Activated CD4-positive, alpha-beta T cell treated with anti-CD3 and anti-CD28 coated beads, Interleukin-2, Interleukin-4, amounts not matched to agents 100 ng/mL and 50 ng/mL, durations not matched to agents 16 hours and 8 hours (primary cell): Measurements from ENCODE around the gene KRTAP4-8.
"Not testable (repeated sequence)": the region's sequence is repeated elsewhere in the genome, so short reads cannot be mapped to it uniquely, and the experiment has no call there.

ENCODE experiments used
- DNase-seq: peaks from one replicate; pipeline ENCODE4 v3.0.0-alpha.2; 2020; ENCODE audit warnings: low spot score

KRTAP4-8 gene

DNA sequence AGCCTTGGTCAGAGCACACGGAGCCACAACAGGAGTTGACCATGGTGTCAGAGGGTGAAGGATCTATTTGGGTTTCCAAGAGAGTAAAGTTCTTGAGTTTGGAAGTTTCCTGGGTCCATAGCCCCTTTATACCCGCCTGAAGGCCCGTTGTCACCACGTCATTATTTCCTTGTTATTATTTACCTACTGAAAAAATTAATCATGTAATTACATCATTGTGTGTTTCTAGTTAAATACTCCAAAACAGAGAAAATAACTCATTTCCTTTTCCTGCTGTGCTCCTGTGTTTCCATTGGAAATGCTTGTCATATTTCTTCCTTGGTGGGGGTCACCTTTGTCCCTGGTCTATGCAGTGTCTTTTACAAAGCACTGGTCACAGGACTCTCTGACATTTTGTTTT is at the start of gene KRTAP4-8:
KRTAP4-8 (minus strand) TSS at position 101 of the 400 bp plus-strand sequence; CDS start at position 43, 58 bp downstream.
- DNase-seq, result no peak

- DNase-seq, result no peak
These were observed 47.3 kb upstream of the KRTAP4-8 start for GRCh38 chr17:41145261-41145660.

- no peak for DNase-seq
These were observed 46.9 kb upstream of the KRTAP4-8 start for GRCh38 chr17:41144846-41145245.

DNA sequence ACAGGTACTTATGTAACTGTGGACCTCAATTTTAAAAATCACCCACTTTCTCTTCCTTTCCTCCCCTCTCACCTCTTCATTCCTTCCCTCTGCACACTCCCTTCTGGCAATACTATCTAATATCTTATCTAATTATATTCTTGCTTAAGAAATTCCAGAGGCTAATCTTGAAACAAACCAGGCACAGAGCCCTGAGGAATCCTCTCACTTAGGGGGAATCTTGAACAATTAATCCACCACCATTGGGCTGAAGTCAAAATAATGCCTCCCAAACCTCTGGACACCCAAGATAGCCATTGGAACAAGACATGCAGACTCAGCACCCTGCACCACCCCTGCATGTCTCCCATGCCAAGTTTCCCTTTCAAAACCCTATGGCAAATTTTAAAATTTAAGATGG is 43.4 kb upstream of the KRTAP4-8 start:
- no peak for DNase-seq

GRCh38 chr17:41140360-41141131 is 42.6 kb upstream of the KRTAP4-8 start, which contains the start of gene KRTAP4-6:
Gene KRTAP4-6, minus strand, starts transcription at chr17:41140544. Its CDS starts 57 bp downstream, at chr17:41140487.
- DNase-seq, result no peak

GRCh38 chr17:41139865-41140264 is 41.9 kb upstream of the KRTAP4-8 start:
- DNase-seq, result not testable (repeated sequence)

DNA sequence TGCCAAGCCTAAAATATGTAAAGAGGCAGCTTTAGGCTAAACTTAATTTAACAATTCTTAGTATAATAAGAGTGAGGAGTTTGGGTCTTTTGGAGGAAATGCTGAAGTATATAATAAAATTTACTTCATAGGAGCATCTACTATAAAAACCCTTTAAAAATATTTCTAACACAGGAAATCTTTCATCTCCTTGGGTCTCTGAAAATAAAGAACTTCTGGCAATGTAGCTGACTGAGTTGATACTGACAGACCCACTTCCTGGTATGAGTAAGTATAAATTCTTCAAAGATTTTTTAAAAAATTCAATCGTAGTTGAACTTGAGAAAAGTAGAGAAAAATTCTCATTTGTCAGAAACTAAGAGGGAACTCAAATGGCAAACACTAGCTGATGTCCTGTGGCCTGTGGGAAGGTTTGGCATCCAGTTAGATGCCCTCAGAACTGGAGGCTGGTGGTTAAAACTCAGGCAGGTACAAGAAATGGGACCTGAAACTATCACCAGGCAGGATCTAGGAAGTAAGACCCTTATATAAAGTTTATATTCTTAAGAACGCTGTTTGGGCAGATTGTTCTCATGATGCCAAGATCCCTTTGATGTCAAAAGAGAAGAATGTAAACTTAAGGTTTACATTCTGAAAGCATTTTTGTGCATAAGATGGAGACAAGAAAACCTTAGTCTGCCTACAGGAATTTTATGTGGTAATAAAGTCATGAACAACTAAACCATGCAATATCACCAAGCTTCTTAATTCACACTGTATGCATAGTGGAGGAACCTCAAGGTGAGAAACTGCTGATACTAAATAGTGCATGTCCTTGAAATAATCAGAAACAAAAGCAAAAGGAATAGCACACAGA is 36.2 kb upstream of the KRTAP4-8 start:
- no peak for DNase-seq

- no peak for DNase-seq
These were observed 34.0 kb upstream of the KRTAP4-8 start for GRCh38 chr17:41131979-41132378.

DNA sequence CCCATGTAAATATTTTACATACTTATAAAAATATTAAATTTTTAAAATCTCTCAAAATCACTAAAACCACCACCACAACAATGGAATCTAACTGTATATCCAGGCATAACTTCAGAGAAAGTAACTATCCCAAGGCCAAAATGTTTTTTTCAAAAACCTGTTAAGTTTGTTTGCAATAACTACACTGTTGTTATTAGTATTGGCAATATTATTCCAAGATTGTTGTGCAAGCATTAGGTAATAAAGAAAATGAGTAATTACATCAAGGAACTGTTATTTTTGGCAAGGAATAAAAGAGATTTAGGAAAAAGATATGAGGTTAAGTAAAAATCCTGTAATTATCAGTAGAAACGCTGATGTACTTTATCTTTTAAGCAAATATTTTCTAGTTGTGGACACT is 29.4 kb upstream of the KRTAP4-8 start:
- no peak for DNase-seq

GRCh38 chr17:41126412-41126811 is 28.5 kb upstream of the KRTAP4-8 start:
- DNase-seq, result no peak

DNA sequence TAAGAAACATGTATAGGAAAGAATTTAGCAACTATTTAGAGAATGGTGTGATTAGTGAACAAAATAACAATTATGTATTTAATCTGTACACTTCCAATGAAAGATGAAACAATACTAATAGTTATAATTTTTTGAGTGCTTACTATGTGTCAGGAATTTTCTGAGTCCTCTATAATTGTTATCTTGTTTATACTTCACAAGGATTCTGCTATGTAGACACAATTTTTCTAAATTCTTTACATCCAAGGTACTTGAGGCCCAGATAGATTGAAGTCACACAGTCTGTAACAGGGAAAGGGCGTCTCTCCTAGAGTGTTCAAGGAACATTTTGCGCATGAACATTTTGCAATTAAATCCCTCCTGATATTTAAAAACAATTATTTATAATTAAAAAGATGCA is 27.1 kb upstream of the KRTAP4-8 start:
- DNase-seq, result no peak

- DNase-seq, result not testable (repeated sequence)
These were observed 26.0 kb upstream of the KRTAP4-8 start, which contains the start of gene KRTAP4-12 for GRCh38 chr17:41123991-41124371. Gene KRTAP4-12, minus strand, starts transcription at chr17:41124182. Its CDS starts 60 bp downstream, at chr17:41124122.

DNA sequence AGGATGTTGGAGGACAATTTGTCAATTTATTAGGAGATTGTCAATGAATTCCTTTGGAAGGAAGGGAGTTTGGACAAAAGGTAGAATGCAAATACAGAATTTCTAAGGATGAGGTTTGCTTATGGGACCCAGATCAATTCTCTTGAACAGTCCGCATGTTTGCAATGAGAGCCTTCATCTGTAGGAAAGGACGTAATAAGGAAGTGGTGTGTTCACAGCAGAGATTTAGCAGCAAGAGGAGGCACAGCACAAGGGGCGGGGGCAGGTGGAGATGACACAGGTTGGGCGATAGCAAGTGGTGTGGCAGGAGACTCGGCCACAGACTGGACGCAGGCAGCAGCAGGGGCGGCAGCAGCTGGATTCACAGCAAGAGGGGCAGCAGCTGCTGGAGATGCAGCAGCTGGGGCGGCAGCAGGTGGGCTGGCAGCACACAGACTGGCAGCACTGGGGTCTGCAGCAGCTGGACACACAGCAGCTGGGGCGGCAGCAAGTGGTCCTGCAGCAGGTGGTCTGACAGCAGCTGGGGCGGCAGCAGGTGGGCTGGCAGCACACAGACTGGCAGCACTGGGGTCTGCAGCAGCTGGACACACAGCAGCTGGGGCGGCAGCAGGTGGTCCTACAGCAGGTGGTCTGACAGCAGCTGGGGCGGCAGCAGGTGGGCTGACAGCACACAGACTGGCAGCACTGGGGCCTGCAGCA is 25.5 kb upstream of the KRTAP4-8 start:
- DNase-seq, result not testable (repeated sequence)

GRCh38 chr17:41121742-41122141 is 23.8 kb upstream of the KRTAP4-8 start:
- no peak for DNase-seq

DNA sequence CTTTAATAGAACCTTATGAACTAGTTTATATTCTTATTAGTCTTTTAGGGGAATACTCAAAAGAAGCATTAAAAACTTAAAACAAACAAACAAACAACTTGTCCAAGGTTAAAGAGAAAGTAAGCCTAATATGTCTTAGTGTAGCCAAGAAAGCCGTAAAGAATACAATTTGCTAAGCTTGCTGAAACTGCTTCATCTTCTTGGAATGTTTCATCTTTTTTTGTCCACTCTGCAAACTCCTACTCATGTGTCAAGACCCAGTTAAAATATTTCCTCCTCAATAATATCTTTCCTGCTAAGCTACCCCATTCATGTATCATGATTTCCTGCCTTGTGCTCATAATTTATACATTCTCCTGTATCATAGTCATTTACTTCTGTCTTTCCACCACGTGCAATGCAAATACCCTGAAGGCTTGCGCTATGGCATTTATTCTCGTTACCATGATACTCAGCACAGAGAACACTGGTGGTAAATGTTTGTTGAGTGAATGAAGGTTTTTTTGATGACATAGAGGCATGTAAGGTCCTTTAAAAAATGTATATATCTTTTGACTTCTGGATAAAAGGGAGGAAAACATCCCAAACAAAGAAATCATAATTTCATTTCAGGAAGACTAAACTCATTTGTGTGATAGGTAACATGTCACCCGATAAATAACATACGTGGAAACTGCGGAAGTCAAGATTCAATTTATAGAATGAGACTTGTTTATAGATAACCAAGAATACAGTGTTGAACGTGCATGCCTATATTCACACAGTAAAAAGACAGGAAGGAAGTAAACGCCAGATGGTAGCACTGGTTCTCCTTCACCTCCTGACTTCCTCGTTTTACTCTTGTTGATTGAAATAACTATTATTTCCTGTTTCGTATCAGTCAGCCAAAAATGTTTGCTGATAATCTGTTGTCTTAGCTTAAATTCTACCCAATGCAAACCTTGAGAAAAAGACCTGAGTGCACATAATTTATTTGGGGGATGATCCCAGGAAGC is 22.1 kb upstream of the KRTAP4-8 start:
- DNase-seq, result not testable (repeated sequence)

DNA sequence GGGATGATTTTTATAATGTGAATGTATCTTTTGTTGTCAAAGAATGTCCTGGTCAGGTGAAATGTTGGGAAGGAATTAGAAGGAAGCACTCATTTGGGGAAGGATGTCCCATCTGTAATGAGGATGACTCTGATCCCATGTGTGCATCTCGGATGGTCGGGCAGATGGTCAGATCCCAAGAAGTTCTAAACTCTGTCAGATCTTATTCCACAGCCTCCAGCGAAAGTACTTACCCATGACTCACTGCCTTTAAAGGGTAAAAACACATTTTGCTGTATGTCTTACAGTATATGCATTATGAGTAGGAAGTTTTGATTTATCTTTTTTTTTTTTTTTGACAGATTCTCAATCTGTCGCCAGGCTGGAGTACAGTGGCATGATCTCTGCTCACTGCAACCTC is 20.8 kb upstream of the KRTAP4-8 start:
- DNase-seq, result no peak

DNA sequence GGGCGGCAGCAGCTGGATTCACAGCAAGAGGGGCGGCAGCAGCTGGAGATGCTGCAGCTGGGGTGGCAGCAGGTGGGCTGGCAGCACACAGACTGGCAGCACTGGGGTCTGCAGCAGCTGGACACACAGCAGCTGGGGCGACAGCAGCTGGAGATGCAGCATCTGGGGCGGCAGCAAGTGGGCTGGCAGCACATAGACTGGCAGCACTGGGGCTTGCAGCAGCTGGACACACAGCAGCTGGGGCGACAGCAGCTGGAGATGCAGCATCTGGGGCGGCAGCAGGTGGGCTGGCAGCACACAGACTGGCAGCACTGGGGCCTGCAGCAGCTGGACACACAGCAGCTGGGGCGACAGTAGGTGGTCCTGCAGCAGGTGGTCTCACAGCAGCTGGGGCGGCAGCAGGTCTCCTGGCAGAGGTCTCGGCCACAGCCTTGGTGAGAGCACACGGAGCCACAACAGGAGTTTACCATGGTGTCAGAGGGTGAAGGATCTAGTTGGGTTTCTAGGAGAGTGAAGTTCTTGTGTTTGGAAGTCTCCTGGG is 20.0 kb upstream of the KRTAP4-8 start, which contains the start of gene KRTAP4-11:
KRTAP4-11 (minus strand) TSS at position 528 of the 541 bp plus-strand sequence; CDS start at position 470, 58 bp downstream.
- not testable (repeated sequence) for DNase-seq

- no peak for DNase-seq
These were observed 18.4 kb upstream of the KRTAP4-8 start for GRCh38 chr17:41116297-41116696.

DNA sequence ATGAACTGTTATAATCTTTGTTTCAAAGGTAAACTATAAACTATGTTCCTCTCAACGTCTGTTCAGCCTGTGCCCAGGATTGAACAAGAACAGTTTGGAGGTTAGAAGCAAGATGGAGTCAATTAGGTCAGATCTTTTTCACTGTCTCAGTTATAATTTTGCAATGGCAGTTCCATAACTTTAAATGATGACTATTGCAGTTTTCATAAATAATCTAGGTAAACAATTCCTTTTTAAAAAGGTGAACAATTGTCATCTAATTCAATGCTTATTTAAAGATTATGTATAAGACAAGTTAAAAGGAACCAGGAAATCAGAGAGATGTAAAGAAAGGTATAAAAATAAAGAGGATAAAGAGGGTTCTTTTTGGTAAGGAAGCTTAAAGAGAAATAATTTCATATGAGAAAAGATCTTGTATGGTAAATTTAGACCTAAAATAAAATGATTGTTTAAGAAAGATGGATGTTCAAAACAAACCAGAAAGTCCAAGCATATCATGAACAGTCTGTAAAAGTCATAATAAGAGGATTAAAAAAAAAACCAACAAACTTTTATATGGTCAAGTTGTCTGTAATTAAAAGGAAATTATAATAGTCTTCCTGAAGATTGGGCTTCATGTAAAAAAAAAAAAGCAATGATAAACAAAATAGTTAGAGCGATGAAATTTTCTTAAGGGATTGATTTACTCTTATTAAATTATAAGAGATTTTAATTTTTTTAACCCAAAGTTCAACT is 13.4 kb upstream of the KRTAP4-8 start:
- DNase-seq, result no peak
